SK-N-SH (cell line): ENCODE data around the gene CCDC174. TPM values are rescaled to one million over a fixed set of nuclear protein-coding genes. Genes with fewer than 3 reads are reported as not detected.

Source experiments
- CTCF ChIA-PET: fragments of 300-600, 350-600 bp; formaldehyde crosslinking; extraction: SDS; loops from one replicate; lab custom pipeline; 2021; lab: Yijun Ruan, JAX
- POLR2A ChIA-PET: fragments of 350-600 bp; sonication (Branson Sonifier 250); formaldehyde crosslinking; extraction: SDS; loops from one replicate; lab custom pipeline; 2020; ENCODE audit warnings: antibody characterized with exemption, inconsistent platforms; lab: Yijun Ruan, JAX
- DNase-seq: peaks from one replicate; pipeline ENCODE4 v3.0.0; 2012
- H2AFZ ChIP-seq: fragments of 200-600 bp; sonication (generic); 2 replicates; pipeline ENCODE4 v1.8.1; 2016; ENCODE audit warnings: antibody characterized with exemption, mild to moderate bottlenecking, low read depth
- H3F3A ChIP-seq: fragments of 200-600 bp; sonication (generic); replicated peaks from 2 replicates; pipeline ENCODE3; 2016; ENCODE audit warnings: antibody characterized with exemption, mild to moderate bottlenecking; ENCODE audit not compliant: insufficient read depth
- H3K27ac ChIP-seq, 2 experiments: fragments of 200-500 bp in 1 of 2; fragments of 200-600 bp in 1 of 2; sonication (Bioruptor generic) in 1 of 2; sonication (generic), shearing (Covaris generic) in 1 of 2; 2 replicates each; pipeline versions ENCODE4 v1.5.1 to v1.6.1; 2014 to 2016; ENCODE audit warnings: low read depth in 2 of 2, inconsistent platforms in 1 of 2, low read length in 1 of 2, mild to moderate bottlenecking in 1 of 2, mixed read lengths in 1 of 2
- H3K27me3 ChIP-seq: fragments of 200-600 bp; sonication (generic), shearing (Covaris generic); 2 replicates; pipeline ENCODE4 v1.6.1; 2016; ENCODE audit warnings: mixed run types; ENCODE audit not compliant: insufficient read depth
- H3K36me3 ChIP-seq, 2 experiments: fragments of 200-500 bp in 1 of 2; fragments of 200-600 bp in 1 of 2; sonication (Bioruptor generic) in 1 of 2; sonication (generic) in 1 of 2; replicated peaks in 1 of 2; 2 replicates each; pipeline versions ENCODE3 to v1.5.1; 2014 to 2016; ENCODE audit warnings: low read length in 1 of 2, mild to moderate bottlenecking in 1 of 2; ENCODE audit not compliant: insufficient read depth in 2 of 2, control insufficient read depth in 1 of 2
- H3K4me1 ChIP-seq, 2 experiments: fragments of 200-500 bp in 1 of 2; fragments of 200-600 bp in 1 of 2; sonication (Bioruptor generic) in 1 of 2; sonication (generic), shearing (Covaris generic) in 1 of 2; 2 replicates each; pipeline versions ENCODE4 v1.5.1 to v1.6.1; 2014 to 2016; ENCODE audit warnings: low read depth in 1 of 2, low read length in 1 of 2, mixed run types in 1 of 2; ENCODE audit not compliant: insufficient read depth in 2 of 2, control insufficient read depth in 1 of 2
- H3K4me2 ChIP-seq: fragments of 200-600 bp; sonication (generic), shearing (Covaris generic); 2 replicates; pipeline ENCODE4 v1.6.1; 2017; ENCODE audit warnings: mixed run types
- H3K4me3 ChIP-seq, 2 experiments: fragments of 200-500 bp in 1 of 2; fragments of 200-600 bp in 1 of 2; sonication (Bioruptor generic) in 1 of 2; sonication (generic), shearing (Covaris generic) in 1 of 2; 2 replicates each; pipeline versions ENCODE4 v1.5.1 to v1.8.1; 2014 to 2016; ENCODE audit warnings: low read depth in 2 of 2, inconsistent platforms in 1 of 2, low read length in 1 of 2, mild to moderate bottlenecking in 1 of 2, mixed read lengths in 1 of 2, moderate library complexity in 1 of 2
- H3K79me2 ChIP-seq: fragments of 200-600 bp; sonication (generic); 2 replicates; pipeline ENCODE4 v1.8.1; 2017; ENCODE audit warnings: mild to moderate bottlenecking; ENCODE audit not compliant: insufficient read depth
- H3K9ac ChIP-seq: fragments of 200-600 bp; sonication (generic); 2 replicates; pipeline ENCODE4 v1.6.1; 2017; ENCODE audit warnings: mixed run types
- H3K9me2 ChIP-seq: fragments of 200-600 bp; sonication (generic); 2 replicates; pipeline ENCODE4 v1.6.1; 2017; ENCODE audit warnings: mixed run types
- H3K9me3 ChIP-seq: fragments of 200-600 bp; sonication (generic); 2 replicates; pipeline ENCODE4 v1.6.1; 2017; ENCODE audit warnings: mixed run types, mild to moderate bottlenecking, moderate library complexity
- H4K20me1 ChIP-seq: fragments of 200-600 bp; sonication (generic); 2 replicates; pipeline ENCODE4 v1.6.1; 2017; ENCODE audit warnings: mild to moderate bottlenecking, mixed run types; ENCODE audit not compliant: insufficient read depth
- CHD2 ChIP-seq: fragments of 150-350 bp; IDR thresholded peaks from 2 replicates; pipeline ENCODE4 v1.6.1; 2018; ENCODE audit warnings: low read length; ENCODE audit not compliant: partially characterized antibody
- ELF1 ChIP-seq: IDR thresholded peaks from 2 replicates; pipeline ENCODE4 v1.4.0; 2012
- FOSL2 ChIP-seq: IDR thresholded peaks from 2 replicates; pipeline ENCODE4 v1.4.0; 2012; ENCODE audit warnings: low read depth, mild to moderate bottlenecking, moderate library complexity, borderline replicate concordance
- FOXJ3 ChIP-seq: sonication (generic); formaldehyde crosslinking; IDR thresholded peaks from 2 replicates; pipeline ENCODE4 v1.5.1; 2020; ENCODE audit warnings: mild to moderate bottlenecking, missing genetic modification reagents
- GATA2 ChIP-seq: sonication (generic); formaldehyde crosslinking; IDR thresholded peaks from 2 replicates; pipeline ENCODE4 v1.5.0; 2020; ENCODE audit warnings: mild to moderate bottlenecking, missing genetic modification reagents
- IRF3 ChIP-seq: fragments of 150-350 bp; IDR thresholded peaks from 2 replicates; pipeline ENCODE4 v1.6.1; 2016; ENCODE audit warnings: mild to moderate bottlenecking, low read depth, low read length
- JUND ChIP-seq: IDR thresholded peaks from 2 replicates; pipeline ENCODE4 v1.4.0; 2012
- MEF2A ChIP-seq: IDR thresholded peaks from 2 replicates; pipeline ENCODE4 v1.4.0; 2012; ENCODE audit warnings: low read depth, borderline replicate concordance
- MXI1 ChIP-seq: IDR thresholded peaks from 2 replicates; pipeline ENCODE4 v1.6.1; 2012; ENCODE audit warnings: mild to moderate bottlenecking, low read depth, low read length, improper control_type of control experiment
- NFIC ChIP-seq: IDR thresholded peaks from 2 replicates; pipeline ENCODE4 v1.4.0; 2012; ENCODE audit warnings: borderline replicate concordance
- NRF1 ChIP-seq: IDR thresholded peaks from 2 replicates; pipeline ENCODE4 v1.6.1; 2012; ENCODE audit warnings: low read depth, mild to moderate bottlenecking, low read length
- PBX3 ChIP-seq: IDR thresholded peaks from 2 replicates; pipeline ENCODE4; 2012
- POLR2AphosphoS5 ChIP-seq: IDR thresholded peaks from 2 replicates; pipeline ENCODE4 v1.6.1; 2012; ENCODE audit warnings: low read depth, low read length
- RAD21 ChIP-seq: IDR thresholded peaks from 2 replicates; pipeline ENCODE4 v1.6.1; 2012; ENCODE audit warnings: mild to moderate bottlenecking, low read length
- RXRA ChIP-seq: IDR thresholded peaks from 2 replicates; pipeline ENCODE4 v1.4.0; 2012; ENCODE audit warnings: low read depth, mild to moderate bottlenecking, borderline replicate concordance
- SIN3A ChIP-seq: IDR thresholded peaks from 2 replicates; pipeline ENCODE4 v1.6.1; 2012; ENCODE audit warnings: low read depth, mild to moderate bottlenecking, low read length, moderate library complexity, borderline replicate concordance
- SMC3 ChIP-seq: IDR thresholded peaks from 2 replicates; pipeline ENCODE4 v1.6.1; 2012; ENCODE audit warnings: low read depth, low read length, improper control_type of control experiment
- TAF1 ChIP-seq: IDR thresholded peaks from 2 replicates; pipeline ENCODE4 v1.6.1; 2012; ENCODE audit warnings: low read depth, mild to moderate bottlenecking, low read length, moderate library complexity, borderline replicate concordance
- TEAD4 ChIP-seq: IDR thresholded peaks from 2 replicates; pipeline ENCODE4 v1.4.0; 2012; ENCODE audit warnings: mild to moderate bottlenecking, borderline replicate concordance; ENCODE audit not compliant: insufficient read depth
- USF2 ChIP-seq: fragments of 150-350 bp; IDR thresholded peaks from 2 replicates; pipeline ENCODE4 v1.6.1; 2017; ENCODE audit warnings: antibody characterized with exemption, low read length, low read depth, borderline replicate concordance
- YY1 ChIP-seq: IDR thresholded peaks from 2 replicates; pipeline ENCODE4 v1.4.0; 2012; ENCODE audit warnings: low read depth, mild to moderate bottlenecking
- WGBS: methylation state at CpG from one replicate; pipeline ENCODE4 v1.1.6; 2017; ENCODE audit warnings: low lambda C conversion rate; 5-methylcytosine and 5-hydroxymethylcytosine counted together
- polyA plus RNA-seq, 3 experiments: library from polyadenylated mRNA; depleted of rRNA; stranded (reverse); fragments of >200 nt; gene quantifications; 2 replicates each; pipeline ENCODE4 v1.2.3, GENCODE V29; 2012

CCDC174 gene
- polyA plus RNA-seq, 1 of the 3 experiments (the other 2 are of a cell fraction): 6.6 TPM

GRCh38 chr3:14691719-14692118, 40.2 kb downstream of the CCDC174 start:
- no peak overlapping the region for H3K4me3 ChIP-seq
- no peak for DNase-seq
- no peaks in the 10 kb centered on the region for H3F3A ChIP-seq
- H2AFZ ChIP-seq: no peak overlapping the region
- H3K79me2 ChIP-seq: no peaks in the 10 kb centered on the region
- no peaks in the 10 kb centered on the region for H3K27me3 ChIP-seq
- POLR2A ChIA-PET: no interaction called here
- TF ChIP-seq POLR2AphosphoS5: no peak
- TF ChIP-seq, all 33 proteins: peak for 0
- CTCF ChIA-PET: no interaction called here
- Histone ChIP-seq H3K9ac (no peak overlapping the region), H3K36me3 (no peaks in the 10 kb centered on the region), H3K27ac (no peak overlapping the region), H3K4me2 (no peak overlapping the region), H3K9me3 (no peaks in the 10 kb centered on the region), H3K4me1 (no peaks in the 10 kb centered on the region), H3K9me2 (no peaks in the 10 kb centered on the region), H4K20me1 (no peaks in the 10 kb centered on the region)
- WGBS: 48% methylated on average over 1 of the region's 1 CpG

- no peak overlapping the region for H3K27ac ChIP-seq
- H3K27me3 ChIP-seq: no peaks in the 10 kb centered on the region
- TF ChIP-seq SMC3: no peak
- TF ChIP-seq ELF1: no peak
- no peak for TF ChIP-seq CHD2
- TF ChIP-seq RXRA: no peak
- no peak for TF ChIP-seq SIN3A
- no peak for TF ChIP-seq YY1
- no peak for TF ChIP-seq FOSL2
- TF ChIP-seq GATA2 (CRISPR knock-in tag): no peak
- no peak for TF ChIP-seq NRF1
- no peak for TF ChIP-seq TAF1
- no peak for TF ChIP-seq NFIC
- no peak for TF ChIP-seq RAD21
- no peak for TF ChIP-seq MEF2A
- no peak for TF ChIP-seq IRF3
- no peak for TF ChIP-seq MXI1
- TF ChIP-seq TEAD4: no peak
- TF ChIP-seq USF2: no peak
- no peak for TF ChIP-seq FOXJ3 (CRISPR knock-in tag)
- no peak for TF ChIP-seq PBX3
- TF ChIP-seq JUND: no peak
- no peak for DNase-seq
- no peaks in the 10 kb centered on the region for H3K79me2 ChIP-seq
- H3K36me3 ChIP-seq: no peaks in the 10 kb centered on the region
- no peaks in the 10 kb centered on the region for H4K20me1 ChIP-seq
- H3K9me2 ChIP-seq: no peaks in the 10 kb centered on the region
- H3F3A ChIP-seq: no peaks in the 10 kb centered on the region
- POLR2A ChIA-PET: no interaction called here
- CTCF ChIA-PET: no interaction called here
- H3K9me3 ChIP-seq: no peaks in the 10 kb centered on the region
- no peak overlapping the region for H3K9ac ChIP-seq
- no peak overlapping the region for H3K4me2 ChIP-seq
- H2AFZ ChIP-seq: no peak overlapping the region
- no peak overlapping the region for H3K4me3 ChIP-seq
- no peaks in the 10 kb centered on the region for H3K4me1 ChIP-seq
- WGBS: 22% methylated on average over 1 of the region's 1 CpG
These were observed 47.2 kb downstream of the CCDC174 start for GRCh38 chr3:14698601-14699244.
